ENCODE results near the gene ARHGAP31. TPM values are rescaled to one million over a fixed set of nuclear protein-coding genes. Genes with fewer than 3 reads are reported as not detected.
"Not testable (repeated sequence)": the region's sequence is repeated elsewhere in the genome, so short reads cannot be mapped to it uniquely, and the experiment has no call there.

The ARHGAP31 gene
- total RNA-seq, 2 donors from 2014 or later = 6.5 to 8.9 TPM

- no peaks in the 10 kb centered on the region for H3K27me3 ChIP-seq
- DNase-seq = no peak
- peak overlapping the region; percentile 22 for H3K27ac ChIP-seq
- intact Hi-C loops (cut with DNase I) = no loop called here
- H3K9me3 ChIP-seq = no peaks in the 10 kb centered on the region
- no peak overlapping the region for H3K4me3 ChIP-seq
- no peaks in the 10 kb centered on the region for H3K36me3 ChIP-seq
- no peak for TF ChIP-seq CTCF (IDR thresholded peaks at IDR 0.05)
- H3K4me1 ChIP-seq = no peaks in the 10 kb centered on the region
- H3K9ac ChIP-seq (ENCODE audit: low read depth in 2 of 2, low read length in 2 of 2) = no peak overlapping the region
These were observed 35.3 kb upstream of the ARHGAP31 start for GRCh38 chr3:119258915-119259314.

- TF ChIP-seq CTCF (IDR thresholded peaks at IDR 0.05) = no peak
- H3K4me1 ChIP-seq = no peaks in the 10 kb centered on the region
- intact Hi-C loops (cut with DNase I) = no loop called here
- no peak overlapping the region for H3K27ac ChIP-seq
- H3K27me3 ChIP-seq = no peaks in the 10 kb centered on the region
- no peak for DNase-seq
- no peaks in the 10 kb centered on the region for H3K36me3 ChIP-seq
- no peaks in the 10 kb centered on the region for H3K9me3 ChIP-seq
- no peak overlapping the region for H3K4me3 ChIP-seq
- H3K9ac ChIP-seq (ENCODE audit: low read depth in 2 of 2, low read length in 2 of 2) = no peak overlapping the region
These were observed 34.4 kb upstream of the ARHGAP31 start for GRCh38 chr3:119259821-119260220.

GRCh38 chr3:119261055-119261454, 33.1 kb upstream of the ARHGAP31 start:
- H3K9ac ChIP-seq (ENCODE audit: low read depth in 2 of 2, low read length in 2 of 2) = no peak overlapping the region
- no peak for DNase-seq
- no peaks in the 10 kb centered on the region for H3K27me3 ChIP-seq
- intact Hi-C loops (cut with DNase I) = no loop called here
- no peaks in the 10 kb centered on the region for H3K36me3 ChIP-seq
- no peak overlapping the region for H3K27ac ChIP-seq
- H3K9me3 ChIP-seq = no peaks in the 10 kb centered on the region
- no peak for TF ChIP-seq CTCF (IDR thresholded peaks at IDR 0.05)
- no peak overlapping the region for H3K4me3 ChIP-seq
- no peaks in the 10 kb centered on the region for H3K4me1 ChIP-seq

- H3K4me3 ChIP-seq; H3K9me3 ChIP-seq; H3K36me3 ChIP-seq; H3K27ac ChIP-seq; H3K4me1 ChIP-seq; DNase-seq; H3K27me3 ChIP-seq; H3K9ac ChIP-seq (ENCODE audit: low read depth in 2 of 2, low read length in 2 of 2): not testable (repeated sequence)
- intact Hi-C loops (cut with DNase I) = loop anchor here (10.0 kb wide), 1 partner anchor 415 kb away; no protein-coding TSS in a partner anchor
These were observed 24.0 kb upstream of the ARHGAP31 start for GRCh38 chr3:119270212-119270611.

GRCh38 chr3:119276680-119277079, 17.5 kb upstream of the ARHGAP31 start:
- H3K27me3 ChIP-seq = no peaks in the 10 kb centered on the region
- H3K36me3 ChIP-seq = no peaks in the 10 kb centered on the region
- H3K4me3 ChIP-seq = no peak overlapping the region
- no peaks in the 10 kb centered on the region for H3K4me1 ChIP-seq
- intact Hi-C loops (cut with DNase I) = loop anchor here (10.0 kb wide), 1 partner anchor 408 kb away; no protein-coding TSS in a partner anchor
- H3K27ac ChIP-seq = no peak overlapping the region
- TF ChIP-seq CTCF (IDR thresholded peaks at IDR 0.05) = no peak
- no peak for DNase-seq
- H3K9me3 ChIP-seq = no peaks in the 10 kb centered on the region
- no peak overlapping the region for H3K9ac ChIP-seq (ENCODE audit: low read depth in 2 of 2, low read length in 2 of 2)

- Histone ChIP-seq H3K27ac (no peak overlapping the region), H3K27me3 (no peaks in the 10 kb centered on the region), H3K4me1 (no peaks in the 10 kb centered on the region), H3K4me3 (no peak overlapping the region), H3K9me3 (no peaks in the 10 kb centered on the region), H3K9ac (ENCODE audit: low read depth in 2 of 2, low read length in 2 of 2) (no peak overlapping the region), H3K36me3 (no peaks in the 10 kb centered on the region)
- TF ChIP-seq CTCF (IDR thresholded peaks at IDR 0.05) = no peak
- intact Hi-C loops (cut with DNase I) = loop anchor here (10.0 kb wide), 1 partner anchor 406 kb away; no protein-coding TSS in a partner anchor
- DNase-seq = no peak
These were observed 15.1 kb upstream of the ARHGAP31 start for GRCh38 chr3:119279101-119279554.

All from colonic mucosa (tissue), 4 donors.